Retinal pigment epithelial cell (primary cell): ENCODE results near the gene TMEM151B.
"Not testable (repeated sequence)": the region's sequence is repeated elsewhere in the genome, so short reads cannot be mapped to it uniquely, and the experiment has no call there.

Experiments used
- DNase-seq: peaks from one replicate; pipeline ENCODE4 v3.0.0-alpha.2; 2010; ENCODE audit warnings: low read depth
- H3K4me3 ChIP-seq: 2 replicates; pipeline ENCODE4 v1.5.1; 2011; ENCODE audit warnings: mild to moderate bottlenecking, low read length, control low read depth, moderate library complexity
- TF ChIP-seq, protein P1 (sequence below): conservative IDR thresholded peaks from 2 replicates; pipeline ENCODE4 v1.5.1; 2011; ENCODE audit warnings: low read depth, low read length, control low read depth, inconsistent platforms

TMEM151B gene

DNA sequence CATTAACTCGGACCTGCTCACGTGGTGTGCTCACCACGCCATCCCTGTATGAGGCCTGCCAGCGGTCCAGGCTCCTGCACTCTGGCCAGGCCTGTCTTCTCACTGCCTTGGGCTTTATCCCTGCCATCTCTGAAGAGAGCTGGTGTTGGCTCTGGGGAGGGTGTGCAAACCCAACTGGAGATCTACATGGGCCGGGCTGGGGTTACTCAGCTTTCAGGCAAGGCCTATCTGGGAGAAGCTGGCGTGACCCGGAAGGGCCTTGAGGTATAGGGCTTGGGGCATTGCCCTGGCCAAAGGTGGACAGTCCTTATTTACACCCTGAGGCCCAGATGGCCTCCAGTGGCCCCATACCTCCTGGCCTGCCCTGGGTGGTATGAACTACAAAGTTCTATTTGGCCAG lies 41.8 kb upstream of the TMEM151B start:
- TF ChIP-seq, protein P1, sequence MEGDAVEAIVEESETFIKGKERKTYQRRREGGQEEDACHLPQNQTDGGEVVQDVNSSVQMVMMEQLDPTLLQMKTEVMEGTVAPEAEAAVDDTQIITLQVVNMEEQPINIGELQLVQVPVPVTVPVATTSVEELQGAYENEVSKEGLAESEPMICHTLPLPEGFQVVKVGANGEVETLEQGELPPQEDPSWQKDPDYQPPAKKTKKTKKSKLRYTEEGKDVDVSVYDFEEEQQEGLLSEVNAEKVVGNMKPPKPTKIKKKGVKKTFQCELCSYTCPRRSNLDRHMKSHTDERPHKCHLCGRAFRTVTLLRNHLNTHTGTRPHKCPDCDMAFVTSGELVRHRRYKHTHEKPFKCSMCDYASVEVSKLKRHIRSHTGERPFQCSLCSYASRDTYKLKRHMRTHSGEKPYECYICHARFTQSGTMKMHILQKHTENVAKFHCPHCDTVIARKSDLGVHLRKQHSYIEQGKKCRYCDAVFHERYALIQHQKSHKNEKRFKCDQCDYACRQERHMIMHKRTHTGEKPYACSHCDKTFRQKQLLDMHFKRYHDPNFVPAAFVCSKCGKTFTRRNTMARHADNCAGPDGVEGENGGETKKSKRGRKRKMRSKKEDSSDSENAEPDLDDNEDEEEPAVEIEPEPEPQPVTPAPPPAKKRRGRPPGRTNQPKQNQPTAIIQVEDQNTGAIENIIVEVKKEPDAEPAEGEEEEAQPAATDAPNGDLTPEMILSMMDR: no peak
- no peak overlapping the region for H3K4me3 ChIP-seq
- no peak for DNase-seq

DNA sequence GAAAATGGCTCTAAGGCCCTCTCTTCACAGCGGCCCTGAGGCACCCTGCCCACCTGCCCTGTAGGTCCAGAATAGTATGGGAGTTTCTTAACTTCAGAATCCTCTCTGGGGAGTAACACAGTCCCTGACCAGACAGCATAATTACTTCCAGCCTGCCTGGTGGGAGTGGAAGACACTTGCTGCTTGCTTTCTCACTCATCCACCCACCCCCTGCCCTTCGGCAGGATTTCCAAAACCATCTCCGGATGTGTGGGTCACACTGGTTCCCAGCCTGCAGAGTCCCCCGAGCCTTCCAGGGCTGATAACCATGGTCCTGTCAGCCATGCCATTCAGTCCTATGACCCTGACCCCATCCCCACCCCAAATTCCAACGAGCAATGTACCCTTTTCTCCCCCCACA lies 41.4 kb upstream of the TMEM151B start:
- TF ChIP-seq, protein P1: no peak
- no peak overlapping the region for H3K4me3 ChIP-seq
- DNase-seq: no peak

DNA sequence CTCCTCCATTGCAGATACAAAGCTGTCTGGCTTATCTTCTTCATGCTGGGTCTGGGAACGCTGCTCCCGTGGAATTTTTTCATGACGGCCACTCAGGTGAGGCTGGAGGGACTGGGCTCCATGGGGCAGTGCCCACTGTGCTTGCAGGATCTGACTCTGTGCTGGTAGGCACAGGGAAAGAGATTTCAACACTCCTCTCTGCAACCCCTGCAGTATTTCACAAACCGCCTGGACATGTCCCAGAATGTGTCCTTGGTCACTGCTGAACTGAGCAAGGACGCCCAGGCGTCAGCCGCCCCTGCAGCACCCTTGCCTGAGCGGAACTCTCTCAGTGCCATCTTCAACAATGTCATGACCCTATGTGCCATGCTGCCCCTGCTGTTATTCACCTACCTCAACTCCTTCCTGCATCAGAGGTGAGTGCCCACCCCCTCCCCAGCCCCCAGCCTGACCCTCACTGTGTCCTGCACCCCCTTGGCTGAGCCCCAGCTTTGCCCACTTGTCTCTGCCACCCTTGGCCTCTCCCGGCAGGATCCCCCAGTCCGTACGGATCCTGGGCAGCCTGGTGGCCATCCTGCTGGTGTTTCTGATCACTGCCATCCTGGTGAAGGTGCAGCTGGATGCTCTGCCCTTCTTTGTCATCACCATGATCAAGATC lies 40.7 kb upstream of the TMEM151B start:
- TF ChIP-seq, protein P1: no peak
- no peak overlapping the region for H3K4me3 ChIP-seq
- DNase-seq: no peak

DNA sequence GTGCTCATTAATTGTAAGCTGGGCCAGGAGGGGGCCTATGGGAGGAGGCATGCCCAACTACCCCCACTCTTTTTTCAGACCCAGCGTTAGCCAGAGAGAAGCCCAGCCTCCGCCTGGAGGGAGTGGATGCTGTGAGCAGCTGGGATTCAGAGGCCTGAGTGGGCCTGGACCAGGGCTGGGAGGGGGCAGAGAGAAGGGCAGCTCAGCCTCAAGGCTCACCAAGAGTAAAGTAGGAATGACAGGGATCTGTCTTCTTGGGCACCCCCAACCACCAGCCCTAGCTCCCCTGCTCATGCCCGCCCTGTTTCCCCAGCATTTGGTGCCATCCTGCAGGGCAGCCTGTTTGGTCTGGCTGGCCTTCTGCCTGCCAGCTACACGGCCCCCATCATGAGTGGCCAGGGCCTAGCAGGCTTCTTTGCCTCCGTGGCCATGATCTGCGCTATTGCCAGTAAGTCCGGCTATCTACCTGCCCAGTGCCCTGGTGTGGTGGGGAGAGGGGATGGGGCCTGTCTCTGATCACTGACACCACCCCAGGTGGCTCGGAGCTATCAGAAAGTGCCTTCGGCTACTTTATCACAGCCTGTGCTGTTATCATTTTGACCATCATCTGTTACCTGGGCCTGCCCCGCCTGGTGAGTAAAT lies 40.1 kb upstream of the TMEM151B start:
- H3K4me3 ChIP-seq: no peak overlapping the region
- no peak for DNase-seq
- TF ChIP-seq, protein P1: no peak

DNA sequence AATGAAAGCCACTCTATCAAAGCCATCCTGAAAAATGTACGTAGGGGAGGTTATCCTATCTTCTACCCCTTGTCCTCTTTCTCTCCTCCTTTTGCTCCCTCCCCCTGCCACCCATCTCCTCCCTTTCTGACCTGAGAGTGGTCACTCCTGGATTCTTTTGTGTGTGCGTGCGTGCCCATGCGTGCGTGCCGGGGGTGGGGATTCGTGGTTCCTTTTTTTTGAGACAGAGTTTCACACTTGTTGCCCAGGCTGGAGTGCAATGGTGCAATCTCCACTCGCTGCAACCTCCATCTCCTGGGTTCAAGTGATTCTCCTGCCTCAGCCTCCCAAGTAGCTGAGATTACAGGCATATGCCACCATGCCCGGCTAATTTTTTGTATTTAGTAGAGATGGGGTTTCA lies 38.8 kb upstream of the TMEM151B start:
- not testable (repeated sequence) for DNase-seq

DNA sequence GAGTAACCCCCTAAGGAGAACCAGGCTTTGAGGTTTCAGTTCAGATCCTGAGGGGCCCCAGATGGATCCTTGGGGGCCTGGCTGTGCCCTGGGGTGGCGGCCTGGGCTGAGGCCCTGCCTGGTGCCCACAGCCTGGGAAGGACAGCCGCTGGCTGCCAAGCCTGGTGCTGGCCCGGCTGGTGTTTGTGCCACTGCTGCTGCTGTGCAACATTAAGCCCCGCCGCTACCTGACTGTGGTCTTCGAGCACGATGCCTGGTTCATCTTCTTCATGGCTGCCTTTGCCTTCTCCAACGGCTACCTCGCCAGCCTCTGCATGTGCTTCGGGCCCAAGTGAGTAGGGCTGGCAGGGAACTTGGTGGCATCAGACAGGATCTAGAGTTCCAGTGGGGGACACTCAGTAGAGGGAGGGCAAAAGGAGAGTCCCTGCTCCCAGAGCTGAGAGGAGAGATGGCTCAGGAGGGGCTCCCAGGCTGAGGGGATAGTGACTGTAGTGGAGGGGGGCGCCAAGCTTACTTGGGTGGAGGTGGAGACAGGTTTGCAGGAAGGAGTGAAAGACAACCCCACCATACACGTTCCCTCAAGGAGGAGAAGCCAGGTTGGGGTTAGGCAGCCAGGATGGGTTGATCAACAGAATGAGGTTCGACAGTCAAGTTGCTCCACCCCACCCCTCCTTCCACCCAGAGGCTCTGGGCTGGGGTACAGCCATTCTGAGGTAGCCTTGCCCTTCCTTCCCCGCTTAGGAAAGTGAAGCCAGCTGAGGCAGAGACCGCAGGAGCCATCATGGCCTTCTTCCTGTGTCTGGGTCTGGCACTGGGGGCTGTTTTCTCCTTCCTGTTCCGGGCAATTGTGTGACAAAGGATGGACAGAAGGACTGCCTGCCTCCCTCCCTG lies 37.3 kb upstream of the TMEM151B start:
- TF ChIP-seq, protein P1: no peak
- no peak overlapping the region for H3K4me3 ChIP-seq
- DNase-seq: no peak

More for the DNA sequence above, 38.8 kb upstream of the TMEM151B start:
- H3K4me3 ChIP-seq: not testable (repeated sequence)

DNA sequence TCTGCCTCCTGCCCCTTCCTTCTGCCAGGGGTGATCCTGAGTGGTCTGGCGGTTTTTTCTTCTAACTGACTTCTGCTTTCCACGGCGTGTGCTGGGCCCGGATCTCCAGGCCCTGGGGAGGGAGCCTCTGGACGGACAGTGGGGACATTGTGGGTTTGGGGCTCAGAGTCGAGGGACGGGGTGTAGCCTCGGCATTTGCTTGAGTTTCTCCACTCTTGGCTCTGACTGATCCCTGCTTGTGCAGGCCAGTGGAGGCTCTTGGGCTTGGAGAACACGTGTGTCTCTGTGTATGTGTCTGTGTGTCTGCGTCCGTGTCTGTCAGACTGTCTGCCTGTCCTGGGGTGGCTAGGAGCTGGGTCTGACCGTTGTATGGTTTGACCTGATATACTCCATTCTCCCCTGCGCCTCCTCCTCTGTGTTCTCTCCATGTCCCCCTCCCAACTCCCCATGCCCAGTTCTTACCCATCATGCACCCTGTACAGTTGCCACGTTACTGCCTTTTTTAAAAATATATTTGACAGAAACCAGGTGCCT lies 36.6 kb upstream of the TMEM151B start:
- no peak overlapping the region for H3K4me3 ChIP-seq
- TF ChIP-seq, protein P1: no peak
- no peak for DNase-seq
